Smooth muscle cell (in vitro differentiated cells): Measurements from ENCODE around the gene CYP1A1. TPM values are rescaled to one million over a fixed set of nuclear protein-coding genes. Genes with fewer than 3 reads are reported as not detected.

Experiments used
- DNase-seq: peaks from one replicate; lab custom pipeline; 2025; ENCODE audit not compliant: unreplicated experiment; lab: John Stamatoyannopoulos, UW
- H2AFZ ChIP-seq: fragments of 200-600 bp; sonication (generic); 2 replicates; pipeline ENCODE4 v1.6.0; 2016; ENCODE audit warnings: antibody characterized with exemption, low read depth, mild to moderate bottlenecking
- H3F3A ChIP-seq: fragments of 200-600 bp; sonication (generic); 2 replicates; pipeline ENCODE4 v1.6.0; 2017; ENCODE audit warnings: antibody characterized with exemption, low read depth
- H3K27ac ChIP-seq: fragments of 200-600 bp; sonication (generic); 2 replicates; pipeline ENCODE4 v1.5.1; 2016; ENCODE audit warnings: low read depth, mild to moderate bottlenecking
- H3K27me3 ChIP-seq: fragments of 200-600 bp; sonication (generic); 2 replicates; pipeline ENCODE4 v1.6.1; 2016; ENCODE audit warnings: low read depth, mild to moderate bottlenecking
- H3K36me3 ChIP-seq: fragments of 200-600 bp; sonication (generic); 2 replicates; pipeline ENCODE4 v1.5.1; 2016; ENCODE audit warnings: low read depth
- H3K4me1 ChIP-seq: fragments of 200-600 bp; sonication (generic); 2 replicates; pipeline ENCODE4 v1.5.1; 2016; ENCODE audit warnings: low read depth
- H3K4me2 ChIP-seq: fragments of 200-600 bp; sonication (generic); 2 replicates; pipeline ENCODE4 v1.6.0; 2016; ENCODE audit warnings: mild to moderate bottlenecking
- H3K4me3 ChIP-seq: fragments of 200-600 bp; sonication (generic); 2 replicates; pipeline ENCODE4 v1.5.1; 2016; ENCODE audit warnings: mild to moderate bottlenecking
- H3K79me2 ChIP-seq: fragments of 200-600 bp; sonication (generic); 2 replicates; pipeline ENCODE4 v1.6.0; 2016; ENCODE audit warnings: low read depth, mild to moderate bottlenecking
- H3K9ac ChIP-seq: fragments of 200-600 bp; sonication (generic); 2 replicates; pipeline ENCODE4 v1.6.0; 2016; ENCODE audit warnings: low read depth
- H3K9me3 ChIP-seq: fragments of 200-600 bp; sonication (generic); replicated peaks from 2 replicates; pipeline ENCODE4 v1.5.1; 2016; ENCODE audit warnings: low read depth
- H4K20me1 ChIP-seq: fragments of 200-600 bp; sonication (generic); 2 replicates; pipeline ENCODE4 v1.6.0; 2016; ENCODE audit warnings: low read depth
- WGBS: methylation state at CpG from one replicate; pipeline ENCODE4 v1.1.7; 2016; ENCODE audit warnings: low lambda C conversion rate; 5-methylcytosine and 5-hydroxymethylcytosine counted together
- polyA plus RNA-seq: library from polyadenylated mRNA; unstranded; fragments of >200 nt; fragmentation: Nextera tagmentation; extraction: Ambion mirVana; gene quantifications from 2 replicates; pipeline ENCODE4 v1.2.1, GENCODE V29; 2016
- total RNA-seq: library from RNA; depleted of rRNA; stranded (reverse); fragments of >200 nt; gene quantifications from 2 replicates; pipeline ENCODE4 v1.2.3, GENCODE V29; 2014
- TF ChIP-seq, protein P1 (sequence below): fragments of 200-600 bp; sonication (generic); IDR thresholded peaks from 2 replicates; pipeline ENCODE4 v1.5.1; 2017; ENCODE audit warnings: borderline replicate concordance, mild to moderate bottlenecking, antibody characterized with exemption; ENCODE audit not compliant: insufficient read depth, poor library complexity, severe bottlenecking

Gene CYP1A1
- total and polyA plus RNA-seq, 2 experiments from 2014 or later = 0.13 to 1.9 TPM

DNA sequence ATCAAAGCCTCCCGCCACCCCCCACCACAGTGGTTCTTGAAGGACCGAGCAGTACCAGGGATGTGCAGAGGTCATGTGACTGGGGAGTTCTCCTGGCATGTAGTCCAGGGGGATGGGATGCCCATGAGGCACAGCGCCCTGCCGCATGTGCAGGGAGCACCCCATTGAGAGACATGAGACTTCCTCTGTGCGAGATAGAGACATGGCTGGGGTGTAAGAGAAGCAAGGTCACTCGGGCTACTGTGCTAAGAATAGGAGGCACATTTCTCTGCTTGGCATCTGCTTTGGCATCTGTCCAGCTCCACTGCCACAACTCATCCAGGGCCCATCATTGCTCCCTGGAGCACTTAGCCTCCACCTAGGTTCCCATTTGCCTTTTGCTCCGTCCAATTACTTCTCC is 2.4 kb upstream of the CYP1A1 start:
- Histone ChIP-seq H3K36me3 (no peaks in the 10 kb centered on the region), H2AFZ (no peak overlapping the region), H3K4me3 (no peak overlapping the region), H3K27ac (no peak overlapping the region), H3K9me3 (no peaks in the 10 kb centered on the region), H3K27me3 (peaks cover 27% of the 10 kb centered on the region), H3K4me1 (no peaks in the 10 kb centered on the region), H3F3A (no peaks in the 10 kb centered on the region), H3K79me2 (no peaks in the 10 kb centered on the region), H3K9ac (no peak overlapping the region), H4K20me1 (no peaks in the 10 kb centered on the region), H3K4me2 (no peak overlapping the region)
- TF ChIP-seq, protein P1, sequence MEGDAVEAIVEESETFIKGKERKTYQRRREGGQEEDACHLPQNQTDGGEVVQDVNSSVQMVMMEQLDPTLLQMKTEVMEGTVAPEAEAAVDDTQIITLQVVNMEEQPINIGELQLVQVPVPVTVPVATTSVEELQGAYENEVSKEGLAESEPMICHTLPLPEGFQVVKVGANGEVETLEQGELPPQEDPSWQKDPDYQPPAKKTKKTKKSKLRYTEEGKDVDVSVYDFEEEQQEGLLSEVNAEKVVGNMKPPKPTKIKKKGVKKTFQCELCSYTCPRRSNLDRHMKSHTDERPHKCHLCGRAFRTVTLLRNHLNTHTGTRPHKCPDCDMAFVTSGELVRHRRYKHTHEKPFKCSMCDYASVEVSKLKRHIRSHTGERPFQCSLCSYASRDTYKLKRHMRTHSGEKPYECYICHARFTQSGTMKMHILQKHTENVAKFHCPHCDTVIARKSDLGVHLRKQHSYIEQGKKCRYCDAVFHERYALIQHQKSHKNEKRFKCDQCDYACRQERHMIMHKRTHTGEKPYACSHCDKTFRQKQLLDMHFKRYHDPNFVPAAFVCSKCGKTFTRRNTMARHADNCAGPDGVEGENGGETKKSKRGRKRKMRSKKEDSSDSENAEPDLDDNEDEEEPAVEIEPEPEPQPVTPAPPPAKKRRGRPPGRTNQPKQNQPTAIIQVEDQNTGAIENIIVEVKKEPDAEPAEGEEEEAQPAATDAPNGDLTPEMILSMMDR = no peak
- 94% methylated on average over 7 of the region's 7 CpGs for WGBS
- no peak for DNase-seq

DNA sequence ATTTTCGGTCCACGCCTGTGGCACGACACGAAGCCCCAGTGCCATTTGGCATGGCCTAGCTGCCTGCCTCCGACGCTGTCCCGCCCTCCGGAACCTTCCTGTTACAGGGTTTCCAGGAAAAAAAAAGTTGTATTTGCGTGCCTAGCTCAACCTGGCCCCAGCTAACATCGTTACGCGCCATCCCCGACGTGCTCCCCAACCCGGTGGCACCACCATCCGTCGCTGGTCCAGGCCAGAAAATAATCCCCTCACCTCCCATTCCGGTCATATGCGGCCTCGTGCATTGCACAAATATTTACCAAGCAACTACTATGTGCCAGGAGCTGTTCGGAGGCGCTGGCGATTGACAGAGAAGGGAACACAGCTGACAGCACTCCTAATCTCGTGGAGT is 1.4 kb upstream of the CYP1A1 start:
- no peak overlapping the region for H3K27ac ChIP-seq
- peak overlapping the region; percentile 95 for H2AFZ ChIP-seq
- 67% methylated on average over 24 of the region's 24 CpGs for WGBS

DNA sequence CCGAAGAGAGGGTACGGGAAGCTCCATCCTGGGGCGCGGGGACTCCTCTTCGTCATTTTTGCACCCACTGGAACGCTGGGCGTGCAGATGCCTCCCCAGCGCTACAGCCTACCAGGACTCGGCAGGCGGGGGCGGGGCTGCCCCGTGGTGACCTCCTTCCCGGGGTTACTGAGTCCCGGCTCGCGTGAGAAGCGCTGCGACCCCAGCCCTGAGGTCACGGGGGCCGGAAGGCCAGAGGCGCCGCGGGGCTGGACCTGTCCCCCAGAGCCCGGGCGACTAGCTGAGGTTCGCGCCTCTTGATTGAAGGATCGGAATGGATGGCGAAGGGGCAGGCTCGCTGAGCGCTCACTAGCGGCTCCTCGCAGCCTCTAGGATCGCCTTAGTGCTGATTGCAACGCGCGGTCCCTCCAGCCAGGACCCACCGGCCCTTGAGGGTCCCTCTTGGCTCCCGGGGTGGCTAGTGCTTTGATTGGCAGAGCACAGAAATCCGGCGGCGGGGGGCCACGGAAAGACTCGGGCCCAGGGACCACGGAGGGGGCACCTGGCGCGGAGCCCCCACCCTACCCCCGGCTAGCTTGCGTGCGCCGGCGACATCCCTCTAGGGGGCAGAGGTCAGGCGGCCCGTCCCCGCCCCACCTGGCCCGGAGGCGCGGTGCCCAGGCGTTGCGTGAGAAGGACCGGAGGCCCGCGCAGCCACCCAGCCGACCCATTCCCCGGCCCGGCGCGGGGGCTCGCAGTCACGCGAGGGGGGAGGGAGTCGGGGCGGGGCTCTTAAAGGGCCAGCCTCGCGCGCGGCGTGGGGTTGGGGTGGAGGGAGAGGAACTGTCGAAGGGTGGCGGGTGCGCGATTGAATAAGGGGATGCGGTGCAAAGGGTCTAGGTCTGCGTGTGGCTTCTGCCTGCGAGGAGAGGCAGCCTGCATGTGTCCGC is 781 bp upstream of the CYP1A1 start:
- H3K4me1 ChIP-seq = no peaks in the 10 kb centered on the region
- H3K4me2 ChIP-seq = peak overlapping the region; percentile 99
- H3K27ac ChIP-seq = no peak overlapping the region
- H4K20me1 ChIP-seq = no peaks in the 10 kb centered on the region
- no peaks in the 10 kb centered on the region for H3K9me3 ChIP-seq
- TF ChIP-seq, protein P1 = no peak
- 3% methylated on average over 66 of the region's 86 CpGs for WGBS
- no peak for DNase-seq
- H3K36me3 ChIP-seq = no peaks in the 10 kb centered on the region
- H3K79me2 ChIP-seq = no peaks in the 10 kb centered on the region
- peaks cover 17% of the 10 kb centered on the region for H3K27me3 ChIP-seq
- H3K9ac ChIP-seq = peak overlapping the region; percentile 88
- no peaks in the 10 kb centered on the region for H3F3A ChIP-seq
- peak overlapping the region; percentile 95 for H2AFZ ChIP-seq
- peak overlapping the region; percentile 76 for H3K4me3 ChIP-seq

More for the DNA sequence above, 1.4 kb upstream of the CYP1A1 start:
- H3K9me3 ChIP-seq = no peaks in the 10 kb centered on the region
- TF ChIP-seq, protein P1 = no peak
- no peak overlapping the region for H3K9ac ChIP-seq
- peak overlapping the region; percentile 76 for H3K4me3 ChIP-seq
- H3K4me2 ChIP-seq = peak overlapping the region; percentile 99
- H3F3A ChIP-seq = no peaks in the 10 kb centered on the region
- no peaks in the 10 kb centered on the region for H3K79me2 ChIP-seq
- no peaks in the 10 kb centered on the region for H3K4me1 ChIP-seq
- DNase-seq = no peak
- no peaks in the 10 kb centered on the region for H4K20me1 ChIP-seq
- peaks cover 21% of the 10 kb centered on the region for H3K27me3 ChIP-seq
- H3K36me3 ChIP-seq = no peaks in the 10 kb centered on the region
